Immature natural killer cell (primary cell): ENCODE measurements around the gene ZNF516. TPM values are rescaled to one million over a fixed set of nuclear protein-coding genes. Genes with fewer than 3 reads are reported as not detected.

Experiments used
- DNase-seq, 3 donors: peaks; one replicate each; pipeline ENCODE4 v3.0.0; 2022; ENCODE audit warnings: mixed read lengths in 1 of 3
- H3K27ac Mint-ChIP-seq, 6 donors: one replicate each; pipeline ENCODE4 v1.8.0; 2020; ENCODE audit warnings: mixed read lengths in 6 of 6, mild to moderate bottlenecking in 5 of 6, inconsistent platforms in 4 of 6, moderate library complexity in 3 of 6
- H3K27me3 Mint-ChIP-seq, 3 donors: one replicate each; pipeline ENCODE4 v1.8.0; 2020 to 2021; ENCODE audit warnings: low read depth in 3 of 3, mild to moderate bottlenecking in 3 of 3, mixed read lengths in 3 of 3, moderate library complexity in 3 of 3, inconsistent platforms in 1 of 3
- H3K36me3 Mint-ChIP-seq, 3 donors: one replicate each; pipeline ENCODE4 v1.8.0; 2020; ENCODE audit warnings: mixed read lengths in 3 of 3, inconsistent platforms in 2 of 3, mild to moderate bottlenecking in 2 of 3
- H3K4me1 Mint-ChIP-seq, 2 donors: one replicate each; pipeline ENCODE4 v1.8.0; 2020; ENCODE audit warnings: inconsistent platforms in 2 of 2, mild to moderate bottlenecking in 2 of 2, mixed read lengths in 2 of 2, moderate library complexity in 1 of 2
- H3K4me3 Mint-ChIP-seq, 5 donors: one replicate each; pipeline ENCODE4 v1.8.0; 2020; ENCODE audit warnings: mild to moderate bottlenecking in 5 of 5, mixed read lengths in 5 of 5, inconsistent platforms in 3 of 5, moderate library complexity in 3 of 5
- H3K9me3 Mint-ChIP-seq, 6 donors: one replicate each; pipeline ENCODE4 v1.8.0; 2020; ENCODE audit warnings: mild to moderate bottlenecking in 6 of 6, mixed read lengths in 6 of 6, inconsistent platforms in 4 of 6, moderate library complexity in 3 of 6
- polyA plus RNA-seq, 3 donors: library from polyadenylated mRNA; unstranded; fragments of 300-500 nt; fragmentation: Illumina TruSeq; gene quantifications; one replicate each; pipeline ENCODE4 v1.2.3, GENCODE V29; 2021

ZNF516 gene
- polyA plus RNA-seq, 3 donors from 2014 or later: 1.2 to 6.1 (median 2.0) TPM

DNA sequence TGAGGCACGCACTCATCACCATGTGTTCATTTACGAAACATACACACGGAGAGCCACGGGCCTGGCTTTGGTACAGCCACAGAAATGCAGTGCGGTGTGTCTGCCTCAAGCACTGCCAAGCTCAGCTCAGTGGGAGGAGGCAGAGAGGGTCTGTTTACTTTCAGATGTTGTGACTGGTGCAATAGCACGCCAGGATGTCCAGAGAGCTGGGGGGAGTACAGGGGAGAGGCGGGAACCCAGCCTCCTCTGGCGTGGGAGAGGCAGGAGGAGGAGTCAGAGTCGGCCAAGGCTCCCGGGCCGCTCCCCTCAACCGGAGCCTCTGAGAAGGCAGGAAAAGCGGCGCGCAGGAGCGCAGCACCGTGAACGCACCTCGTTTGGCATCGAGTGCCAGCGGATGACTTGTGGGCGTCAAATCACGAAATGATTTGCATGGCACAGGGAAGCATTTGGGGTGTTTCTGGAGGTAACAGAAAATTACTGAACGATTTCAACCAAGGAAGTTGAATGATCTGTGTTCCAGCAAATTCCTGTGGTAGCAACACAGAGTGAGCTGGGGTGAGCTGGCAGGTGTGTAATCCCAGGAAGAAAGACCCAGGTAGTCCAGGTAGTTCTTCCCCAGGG, 143.0 kb downstream of the ZNF516 start:
- H3K4me3 Mint-ChIP-seq: no peak overlapping the region
- H3K4me1 Mint-ChIP-seq: peaks cover 7 to 9% of the 10 kb centered on the region in 2 donors
- DNase-seq: no peak
- peaks cover 3 to 10% (median 4%) of the 10 kb centered on the region in 3 donors for H3K27me3 Mint-ChIP-seq
- H3K27ac Mint-ChIP-seq: no peak overlapping the region
- peaks cover 0 to 12% (median 7%) of the 10 kb centered on the region in 3 donors for H3K36me3 Mint-ChIP-seq
- no peaks in the 10 kb centered on the region for H3K9me3 Mint-ChIP-seq

DNA sequence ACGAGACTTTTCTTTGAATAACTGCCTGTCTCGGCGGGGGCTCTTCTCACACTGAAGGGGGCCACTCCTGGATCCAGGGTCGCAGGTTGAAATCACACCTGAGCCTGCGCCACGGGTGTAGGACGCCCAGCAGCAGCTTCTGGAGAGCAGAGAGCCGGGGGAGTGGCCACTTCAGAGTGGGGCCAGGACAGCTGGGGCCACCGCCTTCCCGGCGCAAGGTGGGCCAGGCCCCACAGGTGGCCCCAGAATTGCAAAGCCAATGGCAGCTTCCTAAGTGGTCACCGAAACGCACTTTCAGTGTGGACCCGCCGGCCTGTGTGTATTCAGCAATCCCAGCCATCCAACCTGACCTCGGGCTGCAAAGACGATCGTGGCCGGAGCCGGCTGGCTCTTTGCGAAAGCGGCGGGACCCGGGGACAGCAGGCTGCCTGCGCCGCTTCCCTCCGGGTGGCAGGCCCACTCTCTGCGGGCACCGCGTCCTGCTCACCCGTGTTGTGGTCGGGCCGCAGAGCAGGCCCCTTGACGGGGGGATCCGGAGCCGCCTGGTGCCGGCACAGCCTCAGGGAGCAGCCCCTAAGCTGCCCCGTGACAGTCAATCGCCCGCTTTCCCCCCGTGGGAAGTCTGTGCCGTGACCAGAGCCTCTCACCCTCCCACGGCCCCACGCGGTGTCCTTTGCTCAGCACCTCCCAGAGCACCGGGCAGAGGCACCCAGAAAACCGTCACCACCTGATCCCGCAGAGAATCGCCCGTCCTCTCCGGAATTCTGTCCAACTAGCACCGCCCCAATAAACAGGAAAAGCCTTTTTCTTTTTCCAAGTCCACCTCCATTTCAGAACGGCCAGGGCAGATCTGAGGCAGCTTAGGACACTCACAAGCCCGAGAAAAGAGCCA, 144.7 kb downstream of the ZNF516 start:
- no peak overlapping the region for H3K27ac Mint-ChIP-seq
- no peak overlapping the region for H3K4me3 Mint-ChIP-seq
- H3K27me3 Mint-ChIP-seq: peaks cover 0 to 10% (median 6%) of the 10 kb centered on the region in 3 donors
- H3K4me1 Mint-ChIP-seq: peaks cover 7 to 9% of the 10 kb centered on the region in 2 donors
- no peak for DNase-seq
- H3K36me3 Mint-ChIP-seq: peaks cover 0 to 7% (median 7%) of the 10 kb centered on the region in 3 donors
- H3K9me3 Mint-ChIP-seq: no peaks in the 10 kb centered on the region

DNA sequence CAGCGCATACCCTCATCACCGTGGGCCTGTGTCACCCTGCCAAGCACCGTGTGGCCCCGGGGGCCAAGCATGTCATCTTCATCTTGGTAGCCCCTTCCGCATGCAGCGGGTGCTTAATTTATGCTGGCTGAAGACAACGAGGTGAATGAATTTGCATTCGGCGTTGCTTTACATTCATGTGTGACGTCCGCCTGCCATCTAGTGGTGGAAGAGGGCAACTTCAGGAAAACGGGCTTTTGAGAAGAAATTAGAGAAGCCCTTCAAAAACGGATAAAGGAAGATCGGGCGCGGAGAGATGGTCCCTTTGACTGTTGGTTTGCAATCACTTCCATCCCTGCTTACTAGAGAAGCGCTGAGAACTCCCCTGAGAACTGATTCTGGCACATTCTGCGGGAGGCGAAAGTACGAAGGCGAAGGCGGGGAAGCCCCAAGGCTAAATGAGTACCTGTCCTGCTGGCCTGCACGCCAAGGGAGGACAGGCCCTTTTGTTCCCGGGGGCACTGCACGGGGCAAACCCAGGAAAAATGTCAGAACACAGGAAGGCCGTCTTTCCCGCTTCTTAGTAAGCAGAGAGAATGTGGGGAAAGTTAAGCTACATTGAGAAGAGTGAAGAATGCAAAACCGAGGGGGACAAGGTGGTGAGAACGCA, 145.9 kb downstream of the ZNF516 start:
- Mint-ChIP-seq H3K27me3 (peaks cover 0 to 10% (median 6%) of the 10 kb centered on the region in 3 donors), H3K4me1 (peaks cover 7 to 9% of the 10 kb centered on the region in 2 donors), H3K4me3 (peak overlapping the region in 1 of 5 donors; percentile 5), H3K27ac (peak overlapping the region in 1 of 6 donors; percentile 79), H3K36me3 (peaks cover 0 to 4% (median 2%) of the 10 kb centered on the region in 3 donors), H3K9me3 (no peaks in the 10 kb centered on the region)
- peak; percentile 31 to 42 (median 40) for DNase-seq

DNA sequence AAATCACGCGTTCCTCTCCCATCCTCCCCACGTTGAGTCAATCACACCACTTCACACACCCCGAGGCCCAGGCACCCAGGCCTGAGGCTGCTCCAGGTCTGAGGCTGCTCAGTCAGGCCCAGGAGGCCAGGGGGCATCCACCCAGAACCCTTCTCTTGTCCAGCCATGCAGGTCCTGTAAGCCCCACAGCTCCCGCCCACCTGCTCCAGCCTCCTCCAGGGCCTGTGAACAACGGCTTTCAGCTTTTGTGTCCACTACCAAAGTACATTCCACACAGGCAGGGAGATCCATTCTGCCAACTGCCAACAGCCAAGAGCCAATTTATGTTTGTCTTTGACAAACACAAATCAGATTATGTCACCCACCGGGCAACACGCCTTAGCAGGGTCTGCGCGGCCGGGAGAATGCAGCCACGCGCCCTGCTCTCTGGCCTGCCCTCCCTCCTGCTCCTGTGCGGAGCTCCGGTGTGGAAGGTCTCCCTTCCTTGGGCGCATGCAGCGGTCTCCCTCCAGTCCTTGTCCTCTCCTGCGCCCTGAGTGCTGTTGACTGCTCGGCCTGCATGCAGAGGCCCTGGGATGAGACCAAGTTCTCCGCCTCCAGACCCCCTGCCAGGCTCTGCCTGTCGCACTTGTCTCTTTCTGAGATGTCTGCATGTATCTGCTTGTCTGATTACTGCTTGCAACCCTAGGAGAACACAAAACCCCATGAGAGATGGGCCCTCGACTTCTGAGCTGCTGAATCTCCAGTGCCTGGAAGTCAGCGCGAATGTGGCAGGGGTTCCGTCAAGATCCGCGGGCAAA, 146.6 kb downstream of the ZNF516 start:
- DNase-seq: peak in 2 of 3 donors; percentile 3 to 7
- Mint-ChIP-seq H3K4me3 (no peak overlapping the region), H3K27me3 (peaks cover 0 to 10% (median 6%) of the 10 kb centered on the region in 3 donors), H3K9me3 (no peaks in the 10 kb centered on the region), H3K36me3 (peaks cover 0 to under 1% (median 0%) of the 10 kb centered on the region in 3 donors), H3K27ac (no peak overlapping the region), H3K4me1 (peaks cover 7 to 9% of the 10 kb centered on the region in 2 donors)

DNA sequence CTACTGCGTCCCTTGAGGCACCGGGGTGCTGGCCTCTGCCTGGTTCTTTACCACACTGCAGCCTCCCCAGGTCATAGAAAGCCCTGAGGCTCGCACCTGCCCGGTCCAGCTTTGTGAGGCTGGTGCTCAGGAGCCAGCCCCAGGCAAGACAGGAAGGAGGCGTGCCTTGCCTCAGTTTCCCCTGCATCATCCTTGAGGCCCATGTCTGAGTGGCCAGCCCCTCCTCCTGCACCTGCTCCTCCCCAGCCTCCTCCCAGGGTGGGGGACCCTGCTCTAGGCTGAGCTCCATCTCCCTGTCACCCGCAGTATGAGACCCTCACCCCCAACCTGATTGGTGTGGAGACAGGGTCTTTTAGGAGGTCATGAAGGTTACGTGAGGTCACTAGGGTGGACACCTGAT, 147.7 kb downstream of the ZNF516 start:
- no peaks in the 10 kb centered on the region for H3K36me3 Mint-ChIP-seq
- no peak for DNase-seq
- H3K27me3 Mint-ChIP-seq: peaks cover 0 to 8% (median 6%) of the 10 kb centered on the region in 3 donors
- H3K27ac Mint-ChIP-seq: no peak overlapping the region
- H3K4me3 Mint-ChIP-seq: no peak overlapping the region
- H3K4me1 Mint-ChIP-seq: peaks cover 7 to 9% of the 10 kb centered on the region in 2 donors
- no peaks in the 10 kb centered on the region for H3K9me3 Mint-ChIP-seq

DNA sequence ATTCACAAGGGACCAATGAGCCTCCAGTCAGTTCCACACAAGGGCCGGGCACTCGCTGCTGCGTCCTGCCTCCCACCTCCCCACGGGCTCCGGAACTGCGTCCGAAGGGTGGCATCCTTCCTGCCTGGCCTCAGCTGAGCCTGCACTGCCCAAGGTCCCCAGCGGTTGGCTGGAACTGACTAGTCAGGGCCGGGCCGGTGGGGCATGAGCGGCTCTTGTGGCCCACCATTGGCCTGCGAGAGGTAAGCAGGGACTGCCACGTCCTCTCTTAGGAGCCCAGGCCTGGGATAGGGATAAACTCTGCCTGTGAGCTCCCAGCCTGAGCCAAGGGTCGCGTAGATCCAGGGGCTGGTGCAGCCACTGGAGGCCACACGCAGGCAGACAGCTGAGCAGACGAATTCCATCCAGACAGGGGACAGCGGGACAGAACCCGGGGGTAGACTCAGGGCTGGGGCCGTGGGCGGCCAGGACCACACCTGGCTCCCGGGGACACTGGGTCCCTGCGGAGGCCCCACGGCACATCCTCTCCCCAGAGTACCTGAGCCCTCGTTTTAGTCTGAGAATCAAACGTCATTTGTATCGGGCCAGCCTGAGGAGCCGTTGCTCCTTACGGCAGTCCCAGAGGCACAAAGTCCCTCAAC, 148.4 kb downstream of the ZNF516 start:
- DNase-seq: no peak
- no peak overlapping the region for H3K4me3 Mint-ChIP-seq
- peaks cover 7 to 9% of the 10 kb centered on the region in 2 donors for H3K4me1 Mint-ChIP-seq

DNA sequence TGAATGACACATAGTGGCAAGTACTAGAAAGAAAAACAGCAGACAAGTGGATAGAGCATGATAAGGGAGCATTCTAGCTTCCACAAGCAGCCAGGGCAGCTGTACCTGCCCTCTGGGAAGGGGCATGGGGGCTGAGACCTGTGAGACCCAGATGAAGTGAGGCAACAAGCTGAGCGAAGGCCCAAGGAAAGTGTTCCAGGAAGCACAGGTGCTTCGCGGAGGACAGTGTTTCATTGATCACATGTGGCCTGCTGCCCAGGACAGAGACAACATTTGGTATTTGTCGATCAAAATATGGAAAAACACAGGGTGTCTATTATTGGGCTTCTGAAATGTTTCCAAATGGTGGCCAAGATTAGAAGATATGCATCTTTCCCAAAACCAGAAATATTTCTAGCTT, 149.1 kb downstream of the ZNF516 start:
- no peak overlapping the region for H3K27ac Mint-ChIP-seq
- H3K4me1 Mint-ChIP-seq: peaks cover 7 to 9% of the 10 kb centered on the region in 2 donors
- peaks cover 2 to 8% (median 6%) of the 10 kb centered on the region in 3 donors for H3K27me3 Mint-ChIP-seq
- H3K9me3 Mint-ChIP-seq: no peaks in the 10 kb centered on the region
- no peak overlapping the region for H3K4me3 Mint-ChIP-seq
- H3K36me3 Mint-ChIP-seq: peaks cover 0 to 1% (median 0%) of the 10 kb centered on the region in 3 donors
- no peak for DNase-seq

More for the DNA sequence above, 148.4 kb downstream of the ZNF516 start:
- peaks cover 0 to 8% (median 6%) of the 10 kb centered on the region in 3 donors for H3K27me3 Mint-ChIP-seq
- H3K36me3 Mint-ChIP-seq: no peaks in the 10 kb centered on the region
- H3K9me3 Mint-ChIP-seq: no peaks in the 10 kb centered on the region
- no peak overlapping the region for H3K27ac Mint-ChIP-seq

DNA sequence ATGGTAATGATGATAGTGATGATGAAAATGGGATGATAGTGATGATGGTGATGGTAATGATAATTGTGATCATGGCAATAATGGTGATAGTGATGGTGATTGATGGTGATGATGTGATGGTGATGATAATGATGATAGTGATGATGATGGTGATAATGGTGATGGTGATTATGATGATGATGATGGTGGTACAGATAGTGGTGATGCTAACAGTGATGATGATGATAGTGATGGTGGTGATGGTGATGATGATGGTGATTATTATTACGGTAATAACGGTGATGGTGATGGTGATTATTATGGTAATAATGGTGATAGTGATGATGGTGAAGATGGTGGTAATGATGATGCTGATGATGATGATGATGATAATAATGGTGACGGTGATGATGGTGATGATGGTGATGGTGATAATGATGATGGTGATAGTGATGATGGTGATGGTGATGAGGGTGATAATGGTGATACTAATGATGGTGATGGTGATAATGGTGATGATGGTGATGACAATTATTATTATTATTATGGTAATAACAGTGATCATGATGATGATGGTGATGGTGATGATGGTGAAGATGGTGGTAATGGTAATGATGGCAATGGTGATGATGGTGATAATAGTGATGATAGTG, 151.0 kb downstream of the ZNF516 start:
- H3K4me3 Mint-ChIP-seq: no peak overlapping the region
- H3K4me1 Mint-ChIP-seq: peaks cover 3 to 5% of the 10 kb centered on the region in 2 donors
- peaks cover 0 to 4% (median 3%) of the 10 kb centered on the region in 3 donors for H3K36me3 Mint-ChIP-seq
- H3K9me3 Mint-ChIP-seq: no peaks in the 10 kb centered on the region
- peaks cover 2 to 6% (median 4%) of the 10 kb centered on the region in 3 donors for H3K27me3 Mint-ChIP-seq
- no peak for DNase-seq
- no peak overlapping the region for H3K27ac Mint-ChIP-seq

DNA sequence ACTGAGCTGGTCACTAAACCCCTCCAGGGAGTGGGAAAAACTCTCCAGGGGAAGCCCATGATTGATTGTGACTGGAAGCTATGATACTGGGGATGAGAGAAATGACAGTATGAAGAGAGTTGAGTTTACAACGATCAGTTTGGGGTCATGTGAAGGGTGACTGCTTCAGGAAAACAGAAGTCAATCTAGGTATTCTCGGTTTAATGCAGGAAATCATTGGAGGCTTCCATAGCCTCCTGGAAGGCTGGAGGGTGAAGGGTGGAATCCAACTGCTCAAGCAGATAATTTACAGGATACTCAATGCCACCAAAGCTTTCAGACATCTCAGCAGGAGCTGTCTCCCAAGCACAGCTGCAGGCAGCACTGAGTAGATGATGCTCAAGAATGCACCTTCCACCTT, 154.6 kb downstream of the ZNF516 start:
- H3K36me3 Mint-ChIP-seq: peaks cover 0 to 4% (median 3%) of the 10 kb centered on the region in 3 donors
- H3K27me3 Mint-ChIP-seq: peaks cover 0 to 4% (median 0%) of the 10 kb centered on the region in 3 donors
- H3K9me3 Mint-ChIP-seq: no peaks in the 10 kb centered on the region
- DNase-seq: no peak
- H3K4me1 Mint-ChIP-seq: no peaks in the 10 kb centered on the region
- H3K4me3 Mint-ChIP-seq: no peak overlapping the region
- H3K27ac Mint-ChIP-seq: no peak overlapping the region

DNA sequence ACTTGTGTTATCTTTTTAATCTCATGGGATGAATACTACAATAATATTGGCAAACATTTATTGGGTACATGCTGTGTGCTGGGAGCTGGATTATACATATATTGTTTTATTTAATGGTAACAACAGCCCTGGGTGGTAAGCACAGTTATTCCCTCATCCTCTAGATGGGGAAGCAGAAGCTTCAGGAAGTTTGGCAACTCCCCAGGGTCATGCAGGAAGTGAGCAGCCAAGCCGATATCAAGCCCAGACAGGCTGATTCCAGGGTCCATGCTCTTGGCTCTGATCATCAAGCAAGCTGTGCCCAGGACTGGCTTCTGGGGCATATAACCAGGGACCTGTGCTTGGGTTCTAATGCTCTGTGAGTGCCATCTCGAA, 155.8 kb downstream of the ZNF516 start:
- peaks cover 0 to 4% (median 4%) of the 10 kb centered on the region in 3 donors for H3K36me3 Mint-ChIP-seq
- H3K27ac Mint-ChIP-seq: no peak overlapping the region

DNA sequence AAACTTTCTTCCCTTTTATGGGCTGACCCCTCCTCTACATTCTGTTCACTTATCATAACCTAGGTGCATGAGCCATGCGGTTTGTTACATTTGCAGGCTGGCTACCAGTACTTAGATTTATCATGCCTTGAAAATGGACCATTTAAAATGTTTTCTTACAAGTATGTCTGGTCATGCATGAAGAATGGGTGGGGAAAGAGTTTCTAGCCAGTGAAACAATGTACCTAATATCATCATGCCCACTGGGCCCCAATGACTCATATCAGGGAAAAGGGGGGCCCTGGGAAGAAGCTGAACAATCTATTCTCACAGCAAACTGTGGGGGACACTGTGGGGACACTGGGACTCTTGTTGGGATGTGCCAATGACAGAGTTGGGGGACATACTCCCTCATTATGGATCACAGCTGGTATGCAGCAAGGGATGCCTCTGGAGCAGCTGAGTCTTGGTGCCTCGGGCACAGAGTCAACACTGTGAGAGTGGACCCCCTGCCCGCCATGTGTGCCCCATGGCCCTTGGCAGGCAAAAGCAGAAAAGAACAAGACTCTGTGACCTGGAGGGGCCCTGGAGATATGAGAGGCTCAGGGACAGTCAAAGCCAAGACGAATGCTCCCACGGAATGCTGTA, 156.3 kb downstream of the ZNF516 start:
- no peak overlapping the region for H3K27ac Mint-ChIP-seq
- H3K27me3 Mint-ChIP-seq: peaks cover 0 to 4% (median 0%) of the 10 kb centered on the region in 3 donors
- H3K36me3 Mint-ChIP-seq: peaks cover 0 to 8% (median 4%) of the 10 kb centered on the region in 3 donors
- no peaks in the 10 kb centered on the region for H3K4me1 Mint-ChIP-seq
- DNase-seq: no peak
- H3K4me3 Mint-ChIP-seq: no peak overlapping the region
- H3K9me3 Mint-ChIP-seq: peaks cover 0 to 2% (median 0%) of the 10 kb centered on the region in 6 donors

More for the DNA sequence above, 155.8 kb downstream of the ZNF516 start:
- H3K27me3 Mint-ChIP-seq: peaks cover 0 to 4% (median 0%) of the 10 kb centered on the region in 3 donors
- H3K4me1 Mint-ChIP-seq: no peaks in the 10 kb centered on the region
- peaks cover 0 to under 1% (median 0%) of the 10 kb centered on the region in 6 donors for H3K9me3 Mint-ChIP-seq
- no peak for DNase-seq
- no peak overlapping the region for H3K4me3 Mint-ChIP-seq

DNA sequence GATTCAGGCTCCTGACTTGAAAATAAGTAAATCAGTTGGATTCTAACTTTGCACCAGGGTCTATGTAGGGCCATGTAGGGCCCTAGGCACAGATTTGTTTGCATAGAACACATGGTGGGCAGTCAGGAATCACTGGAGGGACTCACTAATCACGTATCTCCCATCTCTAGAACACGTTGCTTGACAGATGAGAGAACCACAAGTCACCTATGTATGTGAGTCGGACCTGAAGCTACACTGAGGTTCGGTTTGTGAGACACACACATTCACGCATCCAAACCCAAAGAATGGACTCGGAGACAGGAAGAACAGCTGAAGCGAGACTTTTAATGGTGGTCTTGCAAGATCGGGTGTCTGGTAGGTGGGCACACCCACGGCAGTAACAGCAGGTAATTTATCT, 157.0 kb downstream of the ZNF516 start:
- H3K4me3 Mint-ChIP-seq: no peak overlapping the region
- peaks cover 0 to 13% (median 4%) of the 10 kb centered on the region in 3 donors for H3K36me3 Mint-ChIP-seq
- H3K4me1 Mint-ChIP-seq: no peaks in the 10 kb centered on the region
- H3K27me3 Mint-ChIP-seq: peaks cover 1 to 4% (median 4%) of the 10 kb centered on the region in 3 donors
- no peak for DNase-seq
- no peak overlapping the region for H3K27ac Mint-ChIP-seq
- H3K9me3 Mint-ChIP-seq: peaks cover 0 to 4% (median under 1%) of the 10 kb centered on the region in 6 donors
